Skeletal muscle cell (primary cell): ENCODE results near the gene A2M.
A peak's percentile ranks its signal among the peaks of the same experiment; 100 is the strongest.

Source experiments
- DNase-seq: peaks from one replicate; pipeline ENCODE4 v3.0.0-alpha.2; 2010; ENCODE audit warnings: low read depth
- H3K4me3 ChIP-seq: 2 replicates; pipeline ENCODE4 v1.5.1; 2011; ENCODE audit warnings: low read depth, mild to moderate bottlenecking, control low read depth, low read length, moderate library complexity

The A2M gene

DNA sequence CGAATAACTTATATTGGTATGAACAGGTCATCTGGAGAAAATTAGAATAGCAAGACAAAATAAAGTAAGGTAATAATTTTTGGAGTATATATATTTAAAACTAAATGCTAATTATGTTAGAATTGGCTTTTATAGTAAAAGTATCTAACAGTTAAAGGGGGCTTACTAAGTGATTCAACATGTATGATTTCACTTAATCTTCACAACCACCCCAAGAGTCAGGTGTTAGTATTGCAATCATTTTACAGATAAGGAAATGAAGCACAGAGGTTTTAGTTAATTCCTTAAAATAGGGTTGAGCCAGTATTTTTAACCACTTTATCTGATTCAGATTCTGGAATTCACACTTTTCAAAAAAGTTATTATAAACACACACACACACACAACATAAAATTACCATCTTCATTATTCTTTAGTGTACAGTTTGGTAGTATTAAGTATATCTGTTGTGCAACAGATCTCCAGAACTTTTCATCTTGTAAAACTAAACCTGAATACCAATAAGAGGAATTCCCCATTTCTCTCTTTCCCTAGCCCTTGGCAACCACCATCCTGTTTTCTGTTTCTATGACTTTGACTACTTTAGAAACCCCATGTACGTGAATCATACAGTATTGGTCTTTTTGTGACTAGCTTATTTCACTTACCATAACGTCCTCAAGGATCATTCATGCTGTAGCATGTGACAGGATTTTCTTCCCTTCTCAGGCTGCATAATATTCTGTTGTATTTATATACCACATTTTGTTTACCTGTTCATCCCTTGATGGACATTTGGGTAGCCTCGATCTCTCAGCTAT lies 12.5 kb downstream of the A2M start:
- H3K4me3 ChIP-seq, result no peak overlapping the region
- DNase-seq, result no peak

DNA sequence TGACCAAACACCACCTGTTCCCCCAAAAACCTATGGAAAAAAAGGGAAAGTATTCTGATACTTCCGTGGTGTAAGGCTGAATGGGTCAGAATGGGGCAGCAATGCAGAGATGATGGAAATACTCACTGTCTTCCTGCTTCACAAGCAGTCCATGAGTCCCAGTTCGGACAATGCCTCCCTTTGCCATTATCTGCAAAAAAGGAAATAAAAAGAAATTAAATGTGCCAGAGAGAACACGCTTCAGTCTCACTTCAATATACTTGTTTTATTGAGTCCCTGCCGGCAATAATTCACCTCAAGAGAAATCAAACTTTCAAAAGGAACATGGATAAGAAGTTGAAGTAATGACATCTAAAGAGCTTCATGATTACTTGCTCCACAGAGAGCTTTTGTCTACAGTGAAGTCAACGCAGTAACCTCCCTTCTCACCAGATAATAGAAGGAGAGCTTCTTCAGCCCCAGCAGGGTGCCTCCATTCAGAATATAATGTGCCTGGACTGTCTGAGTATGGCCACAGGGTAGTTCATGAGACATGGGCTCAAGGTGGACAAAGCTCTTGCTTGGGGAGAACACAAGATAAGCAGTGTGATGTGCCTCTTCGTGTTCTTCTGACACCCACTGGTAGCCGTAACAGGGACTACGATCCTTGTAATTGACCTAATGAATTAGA lies 14.6 kb downstream of the A2M start:
- no peak for DNase-seq
- no peak overlapping the region for H3K4me3 ChIP-seq

DNA sequence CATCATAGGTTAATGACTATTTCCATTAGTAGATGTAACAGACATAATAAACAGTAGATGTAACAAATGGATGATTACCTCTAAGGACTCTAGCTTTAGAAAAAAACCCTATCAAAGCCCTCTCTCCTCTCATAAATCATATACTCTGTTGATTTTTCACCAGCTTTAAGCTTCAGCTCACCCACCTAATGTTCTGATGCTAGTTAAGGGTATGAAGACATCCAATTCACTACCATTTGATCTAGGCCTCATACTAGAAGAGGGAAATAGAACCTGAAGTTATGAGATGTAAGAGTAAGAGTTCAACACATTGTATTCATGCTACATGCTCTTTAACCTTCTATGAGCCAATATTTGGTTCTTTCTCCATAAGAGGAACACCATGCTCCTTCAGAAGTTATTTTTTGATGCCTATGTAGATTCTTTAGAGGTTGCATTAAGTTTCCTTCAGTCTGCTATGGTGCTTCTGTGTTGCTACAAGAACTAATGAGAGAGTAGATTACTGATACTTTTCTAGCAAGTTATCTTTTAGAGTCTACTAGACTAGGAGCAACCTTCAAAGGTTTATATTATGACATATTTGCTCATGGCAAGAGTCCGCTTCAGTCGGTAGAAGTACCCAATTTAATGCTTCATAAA lies 16.0 kb downstream of the A2M start:
- DNase-seq, result no peak
- H3K4me3 ChIP-seq, result no peak overlapping the region

- no peak for DNase-seq
- H3K4me3 ChIP-seq, result no peak overlapping the region
Measured at GRCh38 chr12:9098463-9099026, 17.2 kb downstream of the A2M start.

- no peak for DNase-seq
- H3K4me3 ChIP-seq, result no peak overlapping the region
Measured at GRCh38 chr12:9098115-9098452, 17.6 kb downstream of the A2M start.

DNA sequence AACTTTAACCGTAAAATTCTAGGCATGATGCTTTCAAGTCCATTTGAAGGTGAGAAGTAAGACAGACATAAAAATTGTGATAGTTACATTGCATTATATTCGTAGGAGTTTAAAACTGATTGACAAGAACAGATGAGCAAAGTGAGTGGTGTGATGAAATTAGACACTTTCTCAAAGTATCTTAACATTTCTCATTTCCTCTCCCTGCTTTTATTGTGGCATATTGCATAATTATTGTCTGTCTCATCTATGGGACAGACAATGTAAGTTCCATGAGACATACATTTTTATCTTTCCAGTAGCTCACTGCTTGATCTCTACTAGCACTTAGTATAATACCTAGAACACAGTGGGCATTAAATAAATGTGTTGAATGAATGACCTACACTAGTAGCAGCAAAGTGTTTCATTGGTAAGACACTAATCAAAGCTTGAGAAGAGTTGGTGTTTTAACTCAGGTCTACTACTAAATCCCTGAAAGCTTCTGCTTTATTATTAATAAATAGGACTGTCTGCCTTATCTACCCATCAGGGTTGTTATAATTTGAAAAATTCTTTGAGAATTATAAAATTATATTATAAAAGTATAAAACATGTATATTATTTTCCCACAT lies 19.0 kb downstream of the A2M start:
- DNase-seq, result peak; percentile 14
- no peak overlapping the region for H3K4me3 ChIP-seq

GRCh38 chr12:9095322-9095721 lies 20.4 kb downstream of the A2M start:
- DNase-seq, result no peak
- no peak overlapping the region for H3K4me3 ChIP-seq

GRCh38 chr12:9094512-9095206 lies 21.1 kb downstream of the A2M start:
- no peak overlapping the region for H3K4me3 ChIP-seq
- no peak for DNase-seq

DNA sequence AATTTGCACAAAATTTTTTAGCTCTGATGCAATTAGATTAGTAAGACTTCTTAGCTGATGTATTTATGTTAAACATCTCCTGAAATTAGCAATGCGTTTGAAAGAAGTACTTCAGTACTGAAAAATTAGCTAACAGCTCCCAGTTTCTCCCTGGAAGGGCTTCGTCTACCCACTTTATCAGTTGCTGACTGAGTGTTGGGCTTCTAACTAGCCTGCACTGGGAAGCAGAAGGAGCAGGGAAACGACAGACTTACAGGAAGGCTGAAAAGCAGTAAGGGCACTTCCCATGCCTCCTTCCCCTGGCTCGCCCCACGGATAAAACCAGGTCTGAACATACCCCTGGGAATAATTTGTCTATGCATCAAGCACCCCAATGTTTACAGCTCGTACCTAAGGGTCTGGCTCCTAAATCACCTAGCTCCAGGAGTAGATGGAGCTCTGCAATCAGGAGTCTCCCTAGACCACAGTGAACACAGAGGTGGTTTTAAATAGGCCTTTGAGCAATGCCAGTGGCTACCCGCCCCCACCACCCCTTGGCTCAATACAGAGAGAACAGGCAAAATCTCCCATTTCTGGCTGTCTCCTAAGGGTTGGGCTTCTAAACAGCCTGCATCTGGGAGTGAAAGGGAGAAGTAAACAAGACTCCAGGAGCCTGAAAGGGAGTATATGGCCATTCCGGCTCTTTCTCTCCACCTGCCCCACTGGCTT lies 23.7 kb downstream of the A2M start:
- H3K4me3 ChIP-seq, result no peak overlapping the region
- DNase-seq, result no peak

DNA sequence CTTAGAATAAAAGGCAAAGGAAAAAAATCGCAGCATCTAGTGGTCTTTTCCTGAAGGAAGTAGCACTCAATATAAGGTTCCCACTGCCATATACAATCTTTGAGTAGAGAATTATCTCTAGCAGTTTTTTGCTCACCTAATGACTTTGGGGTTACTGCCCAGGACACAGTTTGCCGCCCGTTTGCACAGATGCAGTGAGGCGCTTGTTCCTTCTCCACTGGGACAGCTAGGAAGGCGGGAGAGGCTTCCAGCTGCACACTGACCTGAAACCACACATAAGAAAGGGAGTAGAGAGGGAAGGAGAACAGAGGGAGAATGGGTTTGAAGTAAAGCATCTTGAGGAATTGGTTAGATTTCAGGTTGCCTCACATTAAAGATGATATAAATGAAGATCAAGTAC lies 25.5 kb downstream of the A2M start:
- no peak for DNase-seq
- no peak overlapping the region for H3K4me3 ChIP-seq

- no peak for DNase-seq
- H3K4me3 ChIP-seq, result no peak overlapping the region
Measured at GRCh38 chr12:9087087-9087835, 28.5 kb downstream of the A2M start.

DNA sequence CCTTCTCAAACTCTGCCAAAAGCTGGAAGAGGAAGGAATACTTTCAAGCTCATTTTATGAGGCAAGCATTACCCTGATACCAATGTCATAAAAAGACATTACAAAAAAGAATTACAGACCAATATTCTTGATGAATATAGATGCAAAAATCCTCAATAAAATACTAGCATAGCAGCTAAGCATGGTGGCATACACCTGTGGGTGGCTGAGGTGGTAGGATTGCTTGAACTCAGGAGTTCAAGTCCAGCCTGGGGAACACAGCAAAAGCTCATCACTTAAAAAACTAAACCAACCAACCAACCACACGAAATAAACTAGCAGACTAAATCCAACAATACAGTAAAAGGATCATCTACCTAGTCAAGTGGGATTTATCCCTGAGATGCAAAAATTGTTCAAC lies 29.6 kb downstream of the A2M start:
- H3K4me3 ChIP-seq, result no peak overlapping the region
- DNase-seq, result no peak

DNA sequence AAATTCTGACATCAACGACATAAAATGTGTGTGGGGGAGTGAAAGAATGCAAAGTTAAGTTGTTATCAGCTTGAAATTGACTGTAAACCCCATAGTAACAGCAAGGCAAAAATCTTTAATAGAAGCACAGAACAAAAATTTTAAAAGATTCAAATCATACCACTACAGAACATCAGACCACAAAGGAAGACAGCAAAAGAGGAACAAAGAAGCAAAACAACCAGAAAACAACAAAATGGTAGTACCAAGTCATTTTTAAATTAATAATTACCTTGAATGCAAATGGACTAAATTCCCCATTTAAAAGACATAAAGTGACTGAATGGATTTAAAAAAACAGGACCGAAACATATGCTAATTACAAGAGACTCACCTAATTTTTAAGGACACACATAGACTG lies 31.3 kb downstream of the A2M start:
- H3K4me3 ChIP-seq, result no peak overlapping the region
- DNase-seq, result no peak

GRCh38 chr12:9083793-9084192 lies 31.9 kb downstream of the A2M start:
- no peak for DNase-seq
- no peak overlapping the region for H3K4me3 ChIP-seq

DNA sequence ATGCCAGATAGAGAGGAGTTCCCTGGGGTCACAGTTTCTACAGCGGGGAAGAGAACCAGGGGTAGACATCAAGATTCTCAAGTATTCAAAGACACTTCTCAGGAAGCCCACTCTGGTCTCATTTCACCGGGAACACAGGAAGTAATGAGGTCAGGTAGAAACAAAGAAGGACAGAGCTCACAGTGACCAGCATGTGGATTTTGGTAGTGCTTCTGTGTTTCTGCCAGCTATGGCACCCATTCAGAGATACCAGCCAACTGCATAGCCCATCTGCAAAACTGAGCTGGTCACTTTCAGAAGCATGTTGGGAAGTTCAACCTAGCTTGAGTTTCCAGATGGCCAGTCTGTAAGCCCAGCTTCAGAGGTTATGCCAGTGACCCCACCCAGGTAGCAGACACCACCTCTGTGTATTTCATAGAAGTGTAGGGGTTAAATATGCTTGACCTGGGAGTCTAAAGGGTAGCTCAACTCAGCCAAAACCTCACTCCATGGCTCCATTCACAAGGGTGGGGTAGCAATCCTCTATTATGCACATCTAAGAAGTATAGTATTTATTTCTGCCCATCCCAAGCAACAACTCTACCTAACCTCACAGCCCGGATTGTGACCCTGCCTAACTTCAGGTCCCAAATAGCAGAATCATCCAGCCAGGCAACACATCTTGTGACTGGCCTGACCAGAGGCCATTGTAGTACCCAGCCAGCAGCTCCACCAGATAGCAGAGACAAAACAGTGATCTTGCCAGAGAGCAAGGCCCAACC lies 33.9 kb downstream of the A2M start:
- no peak overlapping the region for H3K4me3 ChIP-seq
- no peak for DNase-seq

GRCh38 chr12:9079883-9080675 lies 35.6 kb downstream of the A2M start:
- H3K4me3 ChIP-seq, result no peak overlapping the region
- DNase-seq, result no peak

DNA sequence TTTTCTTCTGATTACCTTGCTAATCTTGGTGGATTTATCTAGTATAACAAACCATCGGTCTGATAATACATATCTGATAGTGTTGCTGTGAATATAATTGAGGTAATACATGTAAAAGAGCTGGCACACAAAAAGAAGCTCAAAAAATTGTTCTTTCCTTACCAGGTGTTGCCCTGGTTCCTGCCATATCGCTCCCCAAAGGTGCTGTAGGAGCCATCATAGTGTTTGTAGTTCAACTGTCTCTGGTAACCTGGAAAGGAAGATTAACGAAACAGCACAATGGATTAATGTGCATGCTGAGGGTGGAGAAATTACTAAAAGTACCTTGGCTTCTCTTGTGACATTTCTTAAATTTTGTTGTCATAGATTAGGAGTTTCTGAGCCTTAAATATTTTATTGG lies 36.6 kb downstream of the A2M start:
- no peak for DNase-seq
- H3K4me3 ChIP-seq, result no peak overlapping the region
